ENCODE data around the gene CELF6.

Gene CELF6

GRCh38 chr15:72271895-72272212 is 48.1 kb downstream of the CELF6 start:
- peak in 1 of 5 experiments; percentile 31 for DNase-seq

DNA sequence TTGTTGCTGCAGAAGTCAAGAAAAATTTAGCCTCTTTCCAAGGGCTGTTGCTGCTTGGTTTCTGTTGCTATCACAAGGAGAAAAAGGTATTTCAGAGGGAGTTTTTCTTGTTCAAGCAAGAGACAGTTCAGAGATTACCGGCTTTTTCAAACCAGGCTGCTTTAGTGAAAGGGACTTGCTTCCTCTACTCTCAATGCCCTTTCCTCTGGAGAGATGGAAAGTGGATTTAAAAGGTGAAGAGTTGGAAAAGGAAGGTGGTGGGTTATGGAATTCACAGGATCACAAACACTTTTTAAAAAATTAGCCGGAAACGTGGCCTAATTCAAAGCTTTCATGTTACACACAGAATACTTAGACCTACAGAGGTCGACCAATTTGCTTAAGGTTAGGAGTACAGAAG is 48.7 kb downstream of the CELF6 start:
- no peak for DNase-seq

DNA sequence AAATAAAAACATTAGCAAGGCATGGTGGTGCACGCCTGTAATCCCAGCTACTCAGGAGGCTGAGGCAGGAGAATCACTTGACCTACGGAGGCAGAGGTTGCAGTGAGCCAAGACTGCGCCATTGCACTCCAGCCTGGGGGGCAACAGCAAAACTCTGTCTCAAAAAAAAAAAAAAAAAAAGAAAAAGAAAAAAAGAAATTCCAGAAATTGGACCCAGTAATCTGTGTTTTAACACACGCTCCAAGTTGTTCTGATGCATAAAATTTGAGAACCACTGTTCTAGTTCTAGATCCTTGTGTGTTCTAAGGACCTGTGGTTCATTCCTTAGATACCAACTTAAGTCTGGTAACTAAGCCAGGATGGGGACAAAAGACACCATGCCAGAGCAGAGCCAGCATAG is 50.2 kb downstream of the CELF6 start:
- DNase-seq: no peak

DNA sequence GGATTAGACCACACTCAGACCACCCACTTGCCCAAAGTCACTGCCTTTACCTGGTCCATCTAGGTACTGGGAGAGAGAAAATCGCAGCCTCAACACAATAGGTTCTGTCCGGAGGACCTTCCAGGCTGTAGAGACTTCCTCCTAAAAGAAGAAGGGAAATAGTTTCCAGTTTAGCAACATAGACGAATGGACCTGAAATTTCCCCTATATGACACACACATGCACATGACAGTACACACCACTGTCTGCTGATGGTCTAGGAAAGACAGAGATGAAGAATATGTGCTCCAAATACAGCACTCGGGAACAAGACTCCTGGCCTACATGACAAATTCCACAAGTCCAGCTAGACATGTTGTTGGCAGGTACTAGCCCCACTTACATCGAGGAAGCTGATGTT is 54.9 kb downstream of the CELF6 start:
- no peak for DNase-seq

GRCh38 chr15:72252663-72253299 is 67.2 kb downstream of the CELF6 start:
- no peak for DNase-seq

DNA sequence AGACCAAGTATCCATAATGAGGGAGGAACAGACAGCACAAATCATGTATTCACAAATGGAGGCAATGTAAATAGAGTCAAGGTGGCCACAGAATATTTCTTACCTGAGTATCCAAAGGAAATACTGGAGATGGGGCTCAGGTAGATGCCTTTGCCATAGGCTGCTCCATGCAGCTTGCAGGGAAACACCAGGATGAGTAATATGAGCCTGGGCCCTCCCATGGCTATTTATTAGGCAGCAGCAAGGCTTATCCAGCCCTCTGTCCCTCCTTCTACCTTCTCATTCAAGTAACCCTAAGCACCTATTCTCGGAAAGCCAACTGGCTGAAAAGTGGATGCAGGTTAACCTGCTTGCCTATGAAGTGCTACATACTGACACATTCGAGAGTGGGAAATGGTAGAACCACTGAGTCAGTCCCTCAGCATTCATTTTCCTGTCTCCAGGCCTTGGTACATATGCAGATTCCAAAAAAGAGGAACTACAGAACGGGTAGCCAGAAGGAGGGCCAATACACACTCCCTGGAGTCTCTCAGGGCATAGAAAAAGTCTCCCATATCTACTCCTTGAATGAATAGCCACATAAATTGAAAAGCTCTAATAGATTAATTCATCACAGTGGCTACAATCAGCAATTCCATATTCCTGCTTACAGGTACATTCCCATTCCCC is 70.7 kb downstream of the CELF6 start:
- DNase-seq: no peak

- peak in 1 of 5 experiments; percentile 48 for DNase-seq
These were observed 71.4 kb downstream of the CELF6 start for GRCh38 chr15:72248514-72248913.

DNA sequence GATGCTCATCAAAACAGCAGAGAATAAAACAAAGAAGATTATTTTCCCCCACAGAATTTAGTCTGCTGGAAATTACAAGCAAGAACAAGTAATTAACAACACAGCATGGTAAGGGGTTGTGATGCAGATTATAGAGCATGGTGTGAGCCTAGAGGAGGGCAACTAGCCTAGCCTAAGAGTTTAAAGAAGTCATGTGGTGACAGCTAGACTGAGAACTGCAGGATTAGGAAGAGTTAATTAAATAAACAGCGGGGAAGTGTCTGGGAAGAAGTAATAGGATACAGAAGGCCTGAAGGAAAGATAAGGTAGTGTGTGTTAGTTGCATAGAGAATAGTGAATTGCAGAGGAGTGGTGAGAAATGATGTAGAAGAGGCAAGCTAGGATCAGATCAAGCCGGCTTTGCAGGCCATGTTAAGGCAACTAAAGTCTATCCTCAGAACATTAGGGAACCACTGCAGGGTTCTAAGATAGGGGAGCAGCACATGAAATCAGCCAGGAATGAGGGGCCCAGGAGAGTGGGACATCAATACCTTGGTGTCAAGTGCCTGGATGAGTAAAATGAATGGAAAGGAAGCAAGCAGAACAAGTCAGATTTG is 77.1 kb downstream of the CELF6 start:
- no peak for DNase-seq

DNA sequence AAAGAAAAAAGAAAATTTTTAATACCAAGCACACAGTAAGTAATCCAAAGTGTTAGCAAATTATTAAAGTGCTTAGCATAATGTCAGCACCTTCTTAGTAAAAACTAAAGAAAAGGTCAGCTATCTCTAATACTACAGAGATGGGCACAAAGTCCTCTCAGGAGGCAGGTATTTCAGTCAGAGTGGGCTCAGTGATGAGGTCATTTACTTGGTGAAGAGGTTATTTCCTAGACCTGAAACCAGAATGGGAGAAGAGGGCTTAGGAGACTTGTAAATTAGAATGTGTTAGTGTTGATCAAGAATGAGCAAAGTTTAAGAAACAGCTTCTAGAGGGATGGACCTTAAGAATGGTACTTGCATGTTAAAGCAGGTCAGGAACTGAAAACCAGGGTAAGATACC is 80.3 kb downstream of the CELF6 start:
- no peak for DNase-seq

GRCh38 chr15:72238586-72238985 is 81.4 kb downstream of the CELF6 start:
- DNase-seq: no peak

- peak in 1 of 5 experiments; percentile 13 for DNase-seq
These were observed 82.1 kb downstream of the CELF6 start for GRCh38 chr15:72237853-72238224.

GRCh38 chr15:72237029-72237852 is 82.7 kb downstream of the CELF6 start:
- peak in 3 of 5 experiments; percentile 23 to 95 (median 66) for DNase-seq

GRCh38 chr15:72236381-72237003 is 83.5 kb downstream of the CELF6 start:
- no peak for DNase-seq

- no peak for DNase-seq
These were observed 84.7 kb downstream of the CELF6 start for GRCh38 chr15:72235298-72235697.

Measured in T-helper 2 cell (primary cell).